Left hindlimb (tissue), 1 donor: ENCODE results near the gene PAK5.

Experiments used
- DNase-seq: peaks from one replicate; pipeline ENCODE4 v3.0.0-alpha.2; 2018

The PAK5 gene

GRCh38 chr20:9516234-9516871 lies 322.5 kb downstream of the PAK5 start:
- DNase-seq, result peak; percentile 69

GRCh38 chr20:9515741-9516233 lies 323.1 kb downstream of the PAK5 start:
- DNase-seq, result no peak

GRCh38 chr20:9515214-9515585 lies 323.7 kb downstream of the PAK5 start:
- DNase-seq, result no peak

GRCh38 chr20:9514461-9515213 lies 324.2 kb downstream of the PAK5 start, which contains the start of gene LAMP5:
LAMP5 (plus strand) TSS chr20:9514590; CDS start chr20:9514853, 263 bp downstream.
- peak; percentile 68 for DNase-seq

- DNase-seq, result no peak
These were observed 324.8 kb downstream of the PAK5 start for GRCh38 chr20:9514072-9514460.

GRCh38 chr20:9510911-9511310 lies 328.0 kb downstream of the PAK5 start:
- DNase-seq, result no peak

GRCh38 chr20:9509246-9509645 lies 329.6 kb downstream of the PAK5 start:
- no peak for DNase-seq

GRCh38 chr20:9508696-9509178 lies 330.1 kb downstream of the PAK5 start:
- no peak for DNase-seq

GRCh38 chr20:9508240-9508661 lies 330.6 kb downstream of the PAK5 start:
- DNase-seq, result no peak

GRCh38 chr20:9507544-9508239 lies 331.2 kb downstream of the PAK5 start:
- DNase-seq, result no peak

GRCh38 chr20:9506964-9507369 lies 331.9 kb downstream of the PAK5 start:
- DNase-seq, result no peak

GRCh38 chr20:9506280-9506821 lies 332.5 kb downstream of the PAK5 start:
- DNase-seq, result peak; percentile 40

- no peak for DNase-seq
These were observed 335.2 kb downstream of the PAK5 start for GRCh38 chr20:9503526-9504245.

- no peak for DNase-seq
These were observed 337.4 kb downstream of the PAK5 start for GRCh38 chr20:9501473-9501872.

- no peak for DNase-seq
These were observed 338.8 kb downstream of the PAK5 start for GRCh38 chr20:9500121-9500520.

- DNase-seq, result no peak
These were observed 339.6 kb downstream of the PAK5 start for GRCh38 chr20:9499126-9499899.

GRCh38 chr20:9498322-9498721 lies 340.6 kb downstream of the PAK5 start:
- DNase-seq, result no peak

- no peak for DNase-seq
These were observed 342.7 kb downstream of the PAK5 start for GRCh38 chr20:9496155-9496554.

GRCh38 chr20:9495701-9496100 lies 343.2 kb downstream of the PAK5 start:
- no peak for DNase-seq

GRCh38 chr20:9493803-9494202 lies 345.1 kb downstream of the PAK5 start:
- no peak for DNase-seq

- no peak for DNase-seq
These were observed 346.8 kb downstream of the PAK5 start for GRCh38 chr20:9492067-9492466.

- DNase-seq, result no peak
These were observed 347.6 kb downstream of the PAK5 start for GRCh38 chr20:9491324-9491723.
